DOHH2 (cell line): ENCODE measurements around the gene IQSEC1.

Source experiments
- H3F3A ChIP-seq: fragments of 200-600 bp; sonication (generic), shearing (Covaris generic); 2 replicates; pipeline ENCODE4 v1.6.0; 2016; ENCODE audit warnings: antibody characterized with exemption, mild to moderate bottlenecking; ENCODE audit not compliant: control insufficient read depth, insufficient read depth
- H3K27ac ChIP-seq: fragments of 200-600 bp; sonication (generic); 2 replicates; pipeline ENCODE4 v1.5.1; 2014; ENCODE audit warnings: low read depth, mild to moderate bottlenecking, low read length, moderate library complexity
- H3K27me3 ChIP-seq: fragments of 200-600 bp; sonication (generic); 2 replicates; pipeline ENCODE4 v1.6.1; 2014; ENCODE audit warnings: mild to moderate bottlenecking, low read length, mixed read lengths; ENCODE audit not compliant: control insufficient read depth
- H3K36me3 ChIP-seq: fragments of 200-600 bp; sonication (generic); 2 replicates; pipeline ENCODE4 v1.6.1; 2014; ENCODE audit warnings: mild to moderate bottlenecking, low read length, moderate library complexity, mixed read lengths; ENCODE audit not compliant: control insufficient read depth
- H3K4me1 ChIP-seq: fragments of 200-600 bp; sonication (generic); 2 replicates; pipeline ENCODE4 v1.6.1; 2014; ENCODE audit warnings: mild to moderate bottlenecking, low read length, mixed read lengths; ENCODE audit not compliant: control insufficient read depth
- H3K4me2 ChIP-seq: fragments of 200-600 bp; sonication (generic); 2 replicates; pipeline ENCODE4 v1.6.0; 2014; ENCODE audit warnings: mild to moderate bottlenecking, low read length, moderate library complexity
- H3K4me3 ChIP-seq: fragments of 200-600 bp; sonication (generic); 2 replicates; pipeline ENCODE4 v1.5.1; 2014; ENCODE audit warnings: mild to moderate bottlenecking, low read length, mixed read lengths
- H3K79me2 ChIP-seq: fragments of 200-600 bp; sonication (generic); 2 replicates; pipeline ENCODE4 v1.6.1; 2014; ENCODE audit warnings: mild to moderate bottlenecking, low read length, mixed read lengths; ENCODE audit not compliant: control insufficient read depth
- H3K9me2 ChIP-seq: fragments of 200-600 bp; sonication (generic); replicated peaks from 2 replicates; pipeline ENCODE4 v1.6.1; 2014; ENCODE audit warnings: mild to moderate bottlenecking, low read length, mixed read lengths; ENCODE audit not compliant: control insufficient read depth
- H3K9me3 ChIP-seq: fragments of 200-600 bp; sonication (generic); 2 replicates; pipeline ENCODE4 v1.6.1; 2014; ENCODE audit warnings: antibody characterized with exemption, low read length, mixed read lengths; ENCODE audit not compliant: control insufficient read depth, insufficient read depth
- H4K20me1 ChIP-seq: fragments of 200-600 bp; sonication (generic); 2 replicates; pipeline ENCODE4 v1.6.0; 2014; ENCODE audit warnings: low read depth, mild to moderate bottlenecking, antibody characterized with exemption, low read length, moderate library complexity; ENCODE audit not compliant: control insufficient read depth, insufficient read depth
- CTCF ChIP-seq: fragments of 200-600 bp; sonication (generic); IDR thresholded peaks from one replicate; pipeline ENCODE4 v1.5.1; 2014; ENCODE audit warnings: antibody characterized with exemption, mild to moderate bottlenecking, low read depth, low read length; ENCODE audit not compliant: poor library complexity, severe bottlenecking
- EZH2phosphoT487 ChIP-seq: fragments of 200-600 bp; sonication (generic); IDR thresholded peaks from 2 replicates; pipeline ENCODE4 v1.6.1; 2017; ENCODE audit warnings: borderline replicate concordance, mild to moderate bottlenecking, antibody characterized with exemption, low read length, moderate library complexity, mixed read lengths

IQSEC1 gene

GRCh38 chr3:12978682-12979081, 94.5 kb downstream of the IQSEC1 start:
- Histone ChIP-seq H3K9me2 (no peaks in the 10 kb centered on the region), H3K36me3 (no peaks in the 10 kb centered on the region), H3K79me2 (no peaks in the 10 kb centered on the region), H3K9me3 (no peaks in the 10 kb centered on the region), H4K20me1 (no peaks in the 10 kb centered on the region), H3K4me3 (no peak overlapping the region), H3K4me1 (peaks cover 15% of the 10 kb centered on the region), H3F3A (no peaks in the 10 kb centered on the region), H3K27me3 (peaks cover 15% of the 10 kb centered on the region), H3K4me2 (no peak overlapping the region), H3K27ac (no peak overlapping the region)
- TF ChIP-seq EZH2phosphoT487 (no peak), CTCF (no peak)

- no peaks in the 10 kb centered on the region for H3K9me3 ChIP-seq
- H4K20me1 ChIP-seq, result no peaks in the 10 kb centered on the region
- no peaks in the 10 kb centered on the region for H3F3A ChIP-seq
- H3K36me3 ChIP-seq, result no peaks in the 10 kb centered on the region
- no peak overlapping the region for H3K27ac ChIP-seq
- peaks cover 15% of the 10 kb centered on the region for H3K27me3 ChIP-seq
- no peak overlapping the region for H3K4me3 ChIP-seq
- H3K4me2 ChIP-seq, result no peak overlapping the region
- H3K79me2 ChIP-seq, result no peaks in the 10 kb centered on the region
- peaks cover 8% of the 10 kb centered on the region for H3K4me1 ChIP-seq
- no peak for TF ChIP-seq EZH2phosphoT487
- no peak for TF ChIP-seq CTCF
- no peaks in the 10 kb centered on the region for H3K9me2 ChIP-seq
These were observed 96.0 kb downstream of the IQSEC1 start for GRCh38 chr3:12977117-12977808.

GRCh38 chr3:12975748-12976522, 97.3 kb downstream of the IQSEC1 start:
- TF ChIP-seq EZH2phosphoT487 (no peak), CTCF (no peak)
- H3K4me1 ChIP-seq, result no peaks in the 10 kb centered on the region
- H3K9me3 ChIP-seq, result no peaks in the 10 kb centered on the region
- no peaks in the 10 kb centered on the region for H3K79me2 ChIP-seq
- no peak overlapping the region for H3K27ac ChIP-seq
- no peaks in the 10 kb centered on the region for H4K20me1 ChIP-seq
- H3K4me2 ChIP-seq, result no peak overlapping the region
- no peaks in the 10 kb centered on the region for H3K36me3 ChIP-seq
- H3K4me3 ChIP-seq, result no peak overlapping the region
- H3K9me2 ChIP-seq, result no peaks in the 10 kb centered on the region
- peaks cover 18% of the 10 kb centered on the region for H3K27me3 ChIP-seq
- H3F3A ChIP-seq, result no peaks in the 10 kb centered on the region
